PC-3 (cell line): ENCODE results near the gene GRK6. TPM values are rescaled to one million over a fixed set of nuclear protein-coding genes. Genes with fewer than 3 reads are reported as not detected.

ENCODE experiments used
- ATAC-seq: fragments of 200-7000 bp; cut with Tn5 transposase; 2 replicates; pipeline ENCODE4 v1.9.1; 2020; ENCODE audit warnings: mild to moderate bottlenecking, moderate library complexity
- BruUV-seq: library from RNA; stranded (reverse); fragments of 400-500 nt; replicated peaks from 2 replicates; lab custom pipeline; 2021; lab: Mats Ljungman, UMichigan
- CTCF ChIA-PET: fragments of 300-600 bp; sonication (Branson Sonifier 250); formaldehyde crosslinking; loops from one replicate; lab custom pipeline; 2022; ENCODE audit warnings: antibody characterized with exemption; lab: Charles Lee
- POLR2A ChIA-PET: fragments of 300-600 bp; sonication (Branson Sonifier 250); formaldehyde crosslinking; loops from one replicate; lab custom pipeline; 2022; ENCODE audit warnings: antibody characterized with exemption; ENCODE audit not compliant: unreplicated experiment; lab: Charles Lee
- DNase-seq: peaks from one replicate; pipeline ENCODE4 v3.0.0-alpha.2; 2015
- H2AFZ ChIP-seq: fragments of 300-600 bp; sonication (generic); 2 replicates; pipeline ENCODE4 v1.6.0; 2016; ENCODE audit warnings: antibody characterized with exemption, low read length
- H3F3A ChIP-seq: fragments of 300-600 bp; sonication (generic); one replicate; pipeline ENCODE4 v1.6.0; 2017; ENCODE audit warnings: antibody characterized with exemption, low read length, control low read depth, mild to moderate bottlenecking; ENCODE audit not compliant: unreplicated experiment
- H3K27ac ChIP-seq: fragments of 300-600 bp; sonication (generic); 2 replicates; pipeline ENCODE4 v1.5.1; 2016; ENCODE audit warnings: mild to moderate bottlenecking, low read length
- H3K27me3 ChIP-seq: fragments of 300-600 bp; sonication (generic); 2 replicates; pipeline ENCODE4 v1.6.1; 2016; ENCODE audit warnings: low read length, mixed read lengths
- H3K36me3 ChIP-seq: fragments of 300-600 bp; sonication (generic); 2 replicates; pipeline ENCODE4 v1.6.1; 2016; ENCODE audit warnings: low read depth, mixed run types, low read length, mixed read lengths
- H3K4me1 ChIP-seq: fragments of 300-600 bp; sonication (generic); 2 replicates; pipeline ENCODE4 v1.5.1; 2016; ENCODE audit warnings: low read length; ENCODE audit not compliant: insufficient read depth
- H3K4me2 ChIP-seq: fragments of 300-600 bp; sonication (generic); 2 replicates; pipeline ENCODE4 v1.6.0; 2016; ENCODE audit warnings: low read length
- H3K4me3 ChIP-seq: fragments of 300-600 bp; sonication (generic); 2 replicates; pipeline ENCODE4 v1.5.1; 2016; ENCODE audit warnings: mild to moderate bottlenecking, low read length, mixed read lengths
- H3K79me2 ChIP-seq: fragments of 300-600 bp; sonication (generic); 2 replicates; pipeline ENCODE4 v1.6.1; 2017; ENCODE audit warnings: low read length, mixed read lengths
- H3K9ac ChIP-seq: fragments of 300-600 bp; sonication (generic); 2 replicates; pipeline ENCODE4 v1.6.0; 2016; ENCODE audit warnings: mild to moderate bottlenecking, low read length
- H3K9me2 ChIP-seq: fragments of 300-600 bp; sonication (generic); replicated peaks from 2 replicates; pipeline ENCODE4 v1.6.1; 2016; ENCODE audit warnings: mixed run types, low read length, mixed read lengths
- H3K9me3 ChIP-seq: fragments of 300-600 bp; sonication (generic); 2 replicates; pipeline ENCODE4 v1.6.1; 2016; ENCODE audit warnings: low read length, mixed read lengths
- H4K20me1 ChIP-seq: fragments of 300-600 bp; sonication (generic); 2 replicates; pipeline ENCODE4 v1.6.1; 2016; ENCODE audit warnings: low read length, mixed read lengths
- EZH2 ChIP-seq: fragments of 300-600 bp; sonication (generic); IDR thresholded peaks from one replicate; pipeline ENCODE4 v1.6.1; 2017; ENCODE audit warnings: antibody characterized with exemption, mild to moderate bottlenecking, low read length; ENCODE audit not compliant: unreplicated experiment
- EZH2phosphoT487 ChIP-seq: fragments of 300-600 bp; sonication (generic); IDR thresholded peaks from 2 replicates; pipeline ENCODE4 v1.6.1; 2018; ENCODE audit warnings: mild to moderate bottlenecking, antibody characterized with exemption, low read length, borderline replicate concordance
- intact Hi-C: fragments of 100-400 bp; cut with micrococcal nuclease; formaldehyde crosslinking; loops from 2 replicates; pipeline ENCODE4 v1.9.0; 2023
- total RNA-seq: library from RNA; depleted of rRNA; stranded (reverse); fragments of >200 nt; gene quantifications from 2 replicates; pipeline ENCODE4 v1.2.3, GENCODE V29; 2014
- TF ChIP-seq, protein P1 (sequence below): fragments of 300-600 bp; sonication (generic); conservative IDR thresholded peaks from 2 replicates; pipeline ENCODE4 v1.5.1; 2017; ENCODE audit warnings: antibody characterized with exemption, low read depth, mild to moderate bottlenecking, low read length

The GRK6 gene
- total RNA-seq, 1 experiment from 2014 or later = 69.9 TPM

DNA sequence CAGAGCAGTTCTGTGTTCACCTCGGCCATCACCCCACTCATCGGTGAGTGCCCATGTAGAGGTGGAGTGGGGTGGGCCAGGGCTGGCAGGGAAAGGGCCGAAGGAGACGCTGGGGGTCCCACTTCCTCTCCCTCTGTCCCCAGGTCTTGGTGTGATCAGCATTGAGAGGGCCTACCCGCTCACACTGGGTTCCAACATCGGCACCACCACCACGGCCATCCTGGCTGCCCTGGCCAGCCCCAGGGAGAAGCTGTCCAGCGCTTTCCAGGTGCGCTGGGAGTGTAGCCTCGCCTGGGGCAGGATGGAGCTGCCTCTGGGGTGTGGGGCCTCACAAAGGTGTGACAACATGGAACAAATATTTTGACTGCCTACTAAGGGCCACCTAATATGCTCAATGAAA is 29.7 kb upstream of the GRK6 start:
- ATAC-seq (no peak), DNase-seq (no peak)
- Histone ChIP-seq H2AFZ (no peak overlapping the region), H3K36me3 (no peaks in the 10 kb centered on the region), H3K9ac (no peak overlapping the region), H3K4me3 (no peak overlapping the region), H3F3A (no peaks in the 10 kb centered on the region), H3K27me3 (no peaks in the 10 kb centered on the region), H3K4me2 (no peak overlapping the region), H3K79me2 (no peaks in the 10 kb centered on the region), H3K9me3 (no peaks in the 10 kb centered on the region), H3K27ac (no peak overlapping the region), H4K20me1 (no peaks in the 10 kb centered on the region), H3K4me1 (peaks cover under 1% of the 10 kb centered on the region; the same call in 1 of the 2 replicates), H3K9me2 (no peaks in the 10 kb centered on the region)
- ChIA-PET POLR2A (no interaction called here), CTCF (no interaction called here)
- intact Hi-C loops = no loop called here
- TF ChIP-seq EZH2 (no peak), EZH2phosphoT487 (no peak)
- TF ChIP-seq, protein P1, sequence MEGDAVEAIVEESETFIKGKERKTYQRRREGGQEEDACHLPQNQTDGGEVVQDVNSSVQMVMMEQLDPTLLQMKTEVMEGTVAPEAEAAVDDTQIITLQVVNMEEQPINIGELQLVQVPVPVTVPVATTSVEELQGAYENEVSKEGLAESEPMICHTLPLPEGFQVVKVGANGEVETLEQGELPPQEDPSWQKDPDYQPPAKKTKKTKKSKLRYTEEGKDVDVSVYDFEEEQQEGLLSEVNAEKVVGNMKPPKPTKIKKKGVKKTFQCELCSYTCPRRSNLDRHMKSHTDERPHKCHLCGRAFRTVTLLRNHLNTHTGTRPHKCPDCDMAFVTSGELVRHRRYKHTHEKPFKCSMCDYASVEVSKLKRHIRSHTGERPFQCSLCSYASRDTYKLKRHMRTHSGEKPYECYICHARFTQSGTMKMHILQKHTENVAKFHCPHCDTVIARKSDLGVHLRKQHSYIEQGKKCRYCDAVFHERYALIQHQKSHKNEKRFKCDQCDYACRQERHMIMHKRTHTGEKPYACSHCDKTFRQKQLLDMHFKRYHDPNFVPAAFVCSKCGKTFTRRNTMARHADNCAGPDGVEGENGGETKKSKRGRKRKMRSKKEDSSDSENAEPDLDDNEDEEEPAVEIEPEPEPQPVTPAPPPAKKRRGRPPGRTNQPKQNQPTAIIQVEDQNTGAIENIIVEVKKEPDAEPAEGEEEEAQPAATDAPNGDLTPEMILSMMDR = no peak
- BruUV-seq = no TSS peak

DNA sequence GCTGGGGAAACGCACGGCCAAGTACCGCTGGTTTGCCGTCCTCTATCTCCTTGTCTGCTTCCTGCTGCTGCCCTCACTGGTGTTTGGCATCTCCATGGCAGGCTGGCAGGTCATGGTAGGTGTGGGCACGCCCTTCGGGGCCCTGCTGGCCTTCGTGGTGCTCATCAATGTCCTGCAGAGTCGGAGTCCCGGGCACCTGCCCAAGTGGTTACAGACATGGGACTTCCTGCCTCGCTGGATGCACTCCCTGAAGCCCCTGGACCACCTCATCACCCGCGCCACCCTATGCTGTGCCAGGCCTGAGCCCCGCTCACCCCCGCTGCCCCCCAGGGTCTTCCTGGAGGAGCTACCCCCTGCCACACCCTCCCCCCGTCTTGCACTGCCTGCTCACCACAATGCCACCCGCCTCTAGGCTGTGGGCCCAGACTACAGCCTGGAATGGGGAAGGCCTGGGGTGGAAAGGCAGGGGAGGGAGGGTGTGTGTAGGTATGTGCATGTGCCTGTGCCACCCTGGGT is 28.5 kb upstream of the GRK6 start:
- H3K4me2 ChIP-seq = no peak overlapping the region
- no peaks in the 10 kb centered on the region for H3F3A ChIP-seq
- no peaks in the 10 kb centered on the region for H3K79me2 ChIP-seq
- no peaks in the 10 kb centered on the region for H3K9me3 ChIP-seq
- POLR2A ChIA-PET = no interaction called here
- TF ChIP-seq EZH2phosphoT487 = no peak
- TF ChIP-seq, protein P1 = no peak
- no peak for TF ChIP-seq EZH2
- H3K4me1 ChIP-seq = peaks cover 6% of the 10 kb centered on the region
- intact Hi-C loops = no loop called here
- no peaks in the 10 kb centered on the region for H3K9me2 ChIP-seq
- no peaks in the 10 kb centered on the region for H4K20me1 ChIP-seq
- no peaks in the 10 kb centered on the region for H3K36me3 ChIP-seq
- CTCF ChIA-PET = no interaction called here
- no peak overlapping the region for H3K9ac ChIP-seq
- H3K4me3 ChIP-seq = no peak overlapping the region
- no TSS peak for BruUV-seq
- no peak for DNase-seq
- H3K27me3 ChIP-seq = no peaks in the 10 kb centered on the region
- H2AFZ ChIP-seq = no peak overlapping the region
- H3K27ac ChIP-seq = no peak overlapping the region
- no peak for ATAC-seq

DNA sequence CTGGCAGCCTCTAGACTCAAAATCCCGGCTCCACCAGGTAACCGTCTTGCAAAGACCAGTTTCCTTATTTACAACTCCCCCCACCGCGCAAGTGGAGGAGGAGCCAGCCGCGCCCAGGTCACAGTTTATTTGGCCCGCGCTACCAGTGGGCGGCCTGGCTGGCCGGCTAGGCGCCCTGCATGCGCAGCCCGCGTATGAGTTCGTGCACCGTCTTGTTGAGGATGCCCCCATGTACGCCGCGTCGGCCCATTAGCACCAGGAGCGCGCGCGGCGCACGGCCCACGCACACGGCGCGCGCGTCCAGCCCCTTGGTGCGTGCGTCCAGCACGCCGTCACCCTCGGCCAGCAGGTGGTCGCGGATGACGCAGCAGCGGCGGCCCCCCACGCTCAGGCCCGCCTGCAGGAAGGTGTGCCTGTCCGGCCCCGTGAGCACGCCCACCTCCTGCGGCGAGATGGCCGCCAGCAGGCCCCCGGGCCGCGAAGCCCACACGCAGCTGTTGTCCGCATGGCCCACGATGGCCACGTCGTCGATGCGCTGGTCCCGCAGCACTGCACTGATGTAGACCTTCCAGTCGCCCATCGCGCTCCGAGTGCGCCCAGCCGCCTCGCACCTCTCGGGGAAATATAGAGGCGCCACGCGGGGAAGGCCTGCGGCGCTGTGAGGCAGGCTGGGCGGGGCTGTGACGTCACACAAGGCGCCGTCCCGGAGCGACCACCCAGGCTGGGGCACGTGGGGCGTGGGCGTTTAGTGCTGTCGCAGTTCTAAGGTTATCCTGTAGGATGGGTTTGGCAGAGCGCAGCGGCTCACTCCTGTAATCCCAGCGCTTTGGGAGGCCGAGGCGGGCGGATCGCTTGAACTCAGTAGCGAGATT is 26.2 kb upstream of the GRK6 start, which contains the start of gene PFN3:
PFN3 (minus strand) TSS at position 665 of the 872 bp plus-strand sequence; CDS start at position 580, 85 bp downstream.
- ATAC-seq (no peak), DNase-seq (no peak)
- Histone ChIP-seq H3K4me1 (peaks cover 13% of the 10 kb centered on the region), H3K4me2 (no peak within 1 kb of the TSS), H3F3A (no peaks in the 10 kb centered on the region), H3K9ac (no peak within 1 kb of the TSS), H2AFZ (no peak within 1 kb of the TSS), H3K79me2 (no peaks in the 10 kb centered on the region), H4K20me1 (no peaks in the 10 kb centered on the region), H3K9me2 (no peaks in the 10 kb centered on the region), H3K36me3 (no peaks in the 10 kb centered on the region), H3K4me3 (no peak within 1 kb of the TSS), H3K9me3 (no peaks in the 10 kb centered on the region), H3K27ac (no peak within 1 kb of the TSS), H3K27me3 (no peaks in the 10 kb centered on the region)
- no TSS peak for BruUV-seq
- TF ChIP-seq EZH2phosphoT487 = no peak
- no peak for TF ChIP-seq EZH2
- TF ChIP-seq, protein P1 = no peak
- intact Hi-C loops = no loop called here
- ChIA-PET POLR2A (no interaction called here), CTCF (no interaction called here)
